ENCODE data around the gene TNS3. TPM values are rescaled to one million over a fixed set of nuclear protein-coding genes. Genes with fewer than 3 reads are reported as not detected.

TNS3 gene
- total RNA-seq, 1 donor from 2014 or later = 43.2 TPM

GRCh38 chr7:47572939-47573757 is 8.8 kb downstream of the TNS3 start:
- ATAC-seq (ENCODE audit: poor library complexity) (no peak), DNase-seq (no peak)
- intact Hi-C loops (cut with DNase I) = no loop called here

DNA sequence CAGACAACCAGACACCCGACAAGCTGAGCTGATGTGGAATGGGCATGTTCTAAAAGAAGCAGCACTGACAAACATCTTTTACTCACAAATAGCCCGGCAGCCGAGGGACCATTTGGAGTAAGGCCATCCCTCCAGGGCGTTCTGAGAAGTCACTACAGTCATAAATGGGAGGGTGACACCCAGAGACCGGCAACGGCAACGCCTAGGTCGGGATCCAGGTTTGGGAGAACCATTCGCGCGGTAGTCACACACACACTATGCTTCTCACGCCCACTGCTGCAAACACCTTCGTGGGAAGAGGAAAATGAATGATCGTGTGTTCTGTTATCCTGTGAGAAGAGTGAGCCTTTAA is 9.8 kb downstream of the TNS3 start:
- DNase-seq = no peak
- intact Hi-C loops (cut with DNase I) = no loop called here

GRCh38 chr7:47571331-47572093 is 10.4 kb downstream of the TNS3 start:
- intact Hi-C loops (cut with DNase I) = no loop called here
- DNase-seq = peak; percentile 92
- ATAC-seq (ENCODE audit: poor library complexity) = peak; percentile 76

More for the DNA sequence above, 9.8 kb downstream of the TNS3 start:
- ATAC-seq (ENCODE audit: poor library complexity) = peak; percentile 14

DNA sequence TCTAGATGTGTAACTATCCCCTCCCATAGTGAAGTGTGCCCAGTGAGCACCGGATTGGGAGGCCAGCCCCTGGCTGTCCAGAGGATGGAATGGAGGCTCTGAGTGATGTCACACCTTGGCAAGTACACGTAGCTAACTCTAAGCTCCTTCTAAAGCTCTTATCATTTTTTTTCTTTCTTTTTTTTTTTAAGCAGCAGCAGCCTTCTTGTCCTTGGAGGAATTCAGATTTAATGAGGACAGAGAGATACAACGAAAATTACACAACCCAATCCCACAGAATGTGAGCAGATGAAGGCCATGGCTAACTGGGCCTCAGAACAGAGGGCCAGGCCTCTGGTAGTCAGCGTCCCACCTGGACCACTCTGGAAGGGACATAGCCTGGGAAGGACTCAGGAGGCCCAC is 11.3 kb downstream of the TNS3 start:
- DNase-seq = peak; percentile 67
- intact Hi-C loops (cut with DNase I) = no loop called here
- peak; percentile 58 for ATAC-seq (ENCODE audit: poor library complexity)

- peak; percentile 60 for DNase-seq
- intact Hi-C loops (cut with DNase I) = no loop called here
Observed at GRCh38 chr7:47568547-47568946, 13.4 kb downstream of the TNS3 start.

DNA sequence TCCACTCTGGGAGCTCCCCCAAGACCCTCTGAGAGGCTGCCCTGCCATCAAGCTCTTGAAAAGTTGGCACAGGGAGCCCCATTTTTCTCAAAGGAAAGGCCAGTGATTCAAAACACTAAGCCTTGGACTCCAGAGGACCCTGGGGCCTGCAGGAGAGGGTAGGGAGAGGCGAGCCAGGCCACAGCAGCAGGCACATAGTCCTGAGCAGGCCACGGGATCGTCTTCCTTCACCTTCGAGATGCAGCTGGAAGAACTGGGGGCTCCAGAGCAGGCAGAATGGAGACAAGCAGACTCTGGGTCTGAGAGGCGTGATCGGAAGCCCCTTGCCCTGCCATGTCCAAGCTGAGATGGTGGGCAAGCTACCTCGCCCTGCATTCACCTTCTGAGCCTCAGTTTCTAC is 13.9 kb downstream of the TNS3 start:
- DNase-seq (no peak), ATAC-seq (ENCODE audit: poor library complexity) (no peak)
- intact Hi-C loops (cut with DNase I) = no loop called here

More at GRCh38 chr7:47568547-47568946, 13.4 kb downstream of the TNS3 start:
- ATAC-seq (ENCODE audit: poor library complexity) = peak; percentile 13

DNA sequence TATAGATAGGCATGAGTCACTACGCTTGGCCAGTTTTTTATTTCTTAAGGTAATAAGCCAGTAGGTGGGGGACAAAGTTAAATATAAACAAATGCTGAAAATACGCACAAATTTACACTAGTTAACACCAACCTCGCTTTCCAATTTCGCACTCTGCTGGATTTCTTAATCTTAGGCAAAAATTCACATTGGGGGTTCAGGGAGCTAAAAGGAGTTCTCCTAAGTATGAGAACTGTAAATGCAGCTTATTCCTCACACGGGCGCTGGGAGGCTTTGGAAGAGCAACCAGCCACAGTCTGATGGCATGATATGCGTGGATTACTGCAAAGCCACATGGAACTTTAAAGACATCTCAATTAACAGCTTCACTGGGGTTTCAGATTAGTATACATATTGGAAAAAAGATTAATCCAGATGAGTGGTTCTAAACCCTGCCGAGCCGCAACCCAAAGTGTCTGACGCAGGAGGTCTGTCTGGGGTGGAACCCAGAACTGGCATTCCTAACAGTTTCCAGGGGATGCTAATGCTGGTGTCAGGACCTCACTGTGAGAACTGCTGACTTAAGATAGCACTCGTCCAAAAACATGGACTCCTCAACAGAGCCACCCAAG is 16.2 kb downstream of the TNS3 start:
- ATAC-seq (ENCODE audit: poor library complexity) (no peak), DNase-seq (no peak)
- intact Hi-C loops (cut with DNase I) = no loop called here

DNA sequence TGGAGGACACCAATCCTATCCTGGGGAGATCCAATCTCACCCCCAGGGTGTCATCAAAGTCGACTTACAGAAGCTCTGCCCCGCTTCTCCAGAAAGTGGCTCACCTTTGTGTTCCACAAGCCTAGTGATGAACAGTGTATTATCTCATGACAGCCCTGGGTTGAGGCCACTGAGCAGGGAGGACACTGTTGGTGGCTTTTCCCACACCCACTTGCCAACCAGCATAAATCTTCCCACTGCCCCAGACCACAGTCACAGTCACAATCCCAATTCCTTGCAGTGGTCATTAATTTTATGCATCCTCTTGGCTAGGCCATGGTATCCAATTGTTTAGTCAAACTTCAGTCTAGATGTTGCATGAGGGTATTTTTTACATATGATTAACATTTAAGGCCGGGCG is 18.4 kb downstream of the TNS3 start:
- intact Hi-C loops (cut with DNase I) = no loop called here
- ATAC-seq (ENCODE audit: poor library complexity) (no peak), DNase-seq (no peak)

- ATAC-seq (ENCODE audit: poor library complexity) = no peak
Observed at GRCh38 chr7:47561715-47562446, 20.0 kb downstream of the TNS3 start.

GRCh38 chr7:47559306-47560220 is 22.3 kb downstream of the TNS3 start:
- no peak for ATAC-seq (ENCODE audit: poor library complexity)
- DNase-seq = no peak
- intact Hi-C loops (cut with DNase I) = no loop called here

More at GRCh38 chr7:47561715-47562446, 20.0 kb downstream of the TNS3 start:
- no peak for DNase-seq
- intact Hi-C loops (cut with DNase I) = no loop called here

- intact Hi-C loops (cut with DNase I) = no loop called here
- peak; percentile 53 for ATAC-seq (ENCODE audit: poor library complexity)
- DNase-seq = no peak
Observed at GRCh38 chr7:47557694-47558670, 23.9 kb downstream of the TNS3 start.

DNA sequence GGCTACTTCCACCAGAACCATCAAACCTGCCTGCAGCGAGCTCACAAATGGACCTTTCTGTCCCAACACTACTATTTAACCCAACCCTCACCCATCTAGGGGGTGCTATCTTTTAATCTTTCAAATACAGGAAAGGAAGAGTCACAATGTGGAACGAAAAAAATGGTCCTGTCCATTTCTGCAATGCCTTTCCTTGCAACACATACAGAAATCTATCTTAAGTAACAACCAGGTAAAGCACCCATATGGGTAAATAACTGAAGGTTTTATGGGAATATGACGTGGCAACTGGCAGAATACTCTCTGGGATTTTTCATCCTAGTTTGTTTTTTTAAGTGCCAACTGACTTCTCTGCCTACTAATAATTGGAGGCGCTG is 24.6 kb downstream of the TNS3 start:
- intact Hi-C loops (cut with DNase I) = no loop called here
- DNase-seq (no peak), ATAC-seq (ENCODE audit: poor library complexity) (no peak)

GRCh38 chr7:47556511-47557180 is 25.3 kb downstream of the TNS3 start:
- no peak for DNase-seq
- intact Hi-C loops (cut with DNase I) = no loop called here
- ATAC-seq (ENCODE audit: poor library complexity) = no peak

DNA sequence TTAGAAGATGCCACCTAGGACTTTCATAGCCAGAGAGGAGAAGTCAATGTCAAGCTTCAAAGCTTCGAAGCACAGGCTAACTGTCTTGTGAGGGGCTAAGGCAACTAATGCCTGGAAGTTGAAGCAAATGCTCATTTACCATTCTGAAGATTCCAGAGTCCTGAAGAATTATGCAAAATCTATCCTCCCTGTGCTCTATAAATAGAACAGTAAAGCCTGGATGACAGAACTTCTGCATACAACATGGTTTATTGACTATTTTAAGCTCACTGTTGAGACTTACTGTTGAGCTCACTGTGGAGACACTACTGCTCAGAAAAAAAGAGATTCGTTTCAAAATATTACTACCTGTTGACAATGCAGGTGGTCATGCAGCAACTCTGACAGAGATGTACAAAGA is 28.6 kb downstream of the TNS3 start:
- no peak for DNase-seq
- intact Hi-C loops (cut with DNase I) = no loop called here
- ATAC-seq (ENCODE audit: poor library complexity) = no peak

- ATAC-seq (ENCODE audit: poor library complexity) = peak; percentile 71
- no peak for DNase-seq
- intact Hi-C loops (cut with DNase I) = no loop called here
Observed at GRCh38 chr7:47552621-47553020, 29.3 kb downstream of the TNS3 start.

DNA sequence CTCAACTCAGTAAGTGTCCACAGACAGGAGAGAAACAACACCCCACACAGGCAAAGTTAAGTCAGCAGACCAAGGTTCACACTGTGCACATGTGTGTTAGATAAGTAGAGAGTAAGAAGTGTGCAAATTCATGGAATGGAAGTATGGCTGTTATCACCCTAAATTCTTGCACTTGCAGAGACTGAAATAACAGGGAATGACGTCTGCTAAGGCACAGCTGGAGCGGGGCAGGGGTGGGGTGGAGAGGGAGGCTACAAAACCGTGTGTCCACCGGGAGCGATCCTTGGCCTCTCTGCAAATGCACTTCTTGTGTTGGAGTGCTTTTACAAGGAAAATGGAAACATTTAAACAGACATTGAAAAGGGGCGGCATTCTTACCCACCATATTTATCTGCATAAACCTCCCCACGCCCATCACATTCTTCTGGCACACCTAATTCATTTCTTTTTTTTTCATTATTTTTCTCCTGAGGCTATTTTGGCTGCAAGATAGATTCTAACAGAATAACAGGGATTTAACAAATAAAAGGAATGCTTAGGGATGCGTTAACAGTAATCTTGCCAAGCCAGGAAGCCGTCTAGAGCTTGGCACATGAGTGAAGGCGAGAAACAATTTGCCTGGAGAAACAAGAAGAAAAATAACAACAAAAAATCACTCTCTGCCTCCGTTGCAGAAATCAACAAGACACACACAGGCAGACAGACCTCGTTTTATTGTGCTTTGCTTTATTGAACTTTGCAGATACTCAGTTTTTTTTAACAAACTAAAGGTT is 30.1 kb downstream of the TNS3 start:
- ATAC-seq (ENCODE audit: poor library complexity) (peak; percentile 79), DNase-seq (peak; percentile 77)
- intact Hi-C loops (cut with DNase I) = no loop called here
